Stimulated activated CD4-positive, alpha-beta T cell treated with anti-CD3 and anti-CD28 coated beads, Interleukin-4, amount 100 ng/mL, for 4 hours (primary cell): ENCODE measurements around the gene SHC1.
"Not testable (repeated sequence)": the region's sequence is repeated elsewhere in the genome, so short reads cannot be mapped to it uniquely, and the experiment has no call there.

ENCODE experiments used
- DNase-seq, 2 experiments: peaks; one replicate each; pipeline ENCODE4 v3.0.0-alpha.2; 2020

Gene SHC1

GRCh38 chr1:155007251-155007828, 36.8 kb upstream of the SHC1 start:
- no peak for DNase-seq

DNA sequence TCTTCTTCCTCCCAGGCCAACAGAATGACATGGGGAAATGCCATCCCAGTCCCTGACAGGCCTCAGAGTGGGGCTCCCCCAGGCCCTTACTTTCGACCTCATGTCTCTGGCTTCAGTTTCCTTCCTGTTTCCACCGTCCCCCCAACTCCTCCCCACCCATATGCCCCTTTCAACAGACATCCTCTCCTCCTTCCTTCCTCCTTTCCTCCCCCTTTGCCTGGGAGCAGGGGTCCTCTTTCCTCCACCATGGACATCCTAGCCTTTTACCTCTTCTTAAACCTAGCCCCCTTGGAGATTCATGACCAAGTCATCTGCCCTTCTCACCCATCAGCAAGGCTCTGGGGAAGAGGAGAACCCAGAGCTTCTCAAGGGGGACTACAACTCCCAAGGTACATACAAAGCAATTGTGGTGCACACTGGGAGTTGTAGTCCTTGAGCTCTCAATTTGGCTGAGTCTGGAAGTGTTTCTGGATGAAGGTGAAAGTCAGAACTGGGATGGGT, 36.1 kb upstream of the SHC1 start:
- no peak for DNase-seq

DNA sequence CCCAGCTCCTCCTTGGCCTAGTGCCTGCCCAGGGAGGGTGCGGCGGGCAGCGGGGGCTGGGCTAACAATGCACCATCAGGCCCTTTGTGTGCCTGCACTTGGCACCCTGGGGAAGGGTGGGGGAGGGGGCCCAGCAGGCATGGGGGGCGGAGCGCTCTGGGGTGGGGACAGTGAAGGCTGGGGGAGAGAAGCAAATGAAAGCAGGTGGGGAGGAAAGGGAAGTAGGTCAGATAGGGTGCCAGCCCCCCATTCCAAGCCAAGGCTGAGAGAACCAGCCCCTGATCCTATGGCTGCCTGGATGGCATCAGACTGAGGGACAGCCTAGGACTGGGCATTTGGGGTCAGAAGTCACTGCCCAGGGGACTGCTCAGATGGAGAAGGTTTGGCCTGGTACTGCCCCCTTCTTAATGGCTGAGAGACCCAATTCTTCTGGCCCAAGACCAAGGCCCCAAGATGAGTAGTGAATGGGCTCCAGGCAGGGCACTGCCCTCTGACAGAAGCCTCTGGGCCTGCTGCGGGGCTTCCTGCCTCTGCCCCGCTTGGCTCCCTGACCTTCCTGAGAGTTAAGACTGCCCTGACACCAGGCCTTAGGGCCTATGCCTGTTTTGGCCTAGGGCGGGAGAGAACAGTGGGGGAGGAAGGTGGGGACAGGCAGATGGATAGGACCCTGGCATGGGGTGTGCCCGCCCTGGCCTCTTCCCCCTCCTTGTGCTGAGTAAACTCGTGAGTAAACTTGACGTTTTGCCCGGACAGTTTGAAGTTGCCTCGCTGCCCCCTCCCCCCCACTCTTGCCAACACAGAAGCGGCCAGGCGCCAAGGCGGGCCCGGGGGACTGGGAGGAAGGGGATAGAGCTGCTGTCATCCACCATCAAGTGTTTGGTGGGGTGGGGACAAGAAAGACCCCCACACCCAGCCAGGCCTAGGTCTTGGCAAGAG, 34.8 kb upstream of the SHC1 start:
- no peak for DNase-seq

DNA sequence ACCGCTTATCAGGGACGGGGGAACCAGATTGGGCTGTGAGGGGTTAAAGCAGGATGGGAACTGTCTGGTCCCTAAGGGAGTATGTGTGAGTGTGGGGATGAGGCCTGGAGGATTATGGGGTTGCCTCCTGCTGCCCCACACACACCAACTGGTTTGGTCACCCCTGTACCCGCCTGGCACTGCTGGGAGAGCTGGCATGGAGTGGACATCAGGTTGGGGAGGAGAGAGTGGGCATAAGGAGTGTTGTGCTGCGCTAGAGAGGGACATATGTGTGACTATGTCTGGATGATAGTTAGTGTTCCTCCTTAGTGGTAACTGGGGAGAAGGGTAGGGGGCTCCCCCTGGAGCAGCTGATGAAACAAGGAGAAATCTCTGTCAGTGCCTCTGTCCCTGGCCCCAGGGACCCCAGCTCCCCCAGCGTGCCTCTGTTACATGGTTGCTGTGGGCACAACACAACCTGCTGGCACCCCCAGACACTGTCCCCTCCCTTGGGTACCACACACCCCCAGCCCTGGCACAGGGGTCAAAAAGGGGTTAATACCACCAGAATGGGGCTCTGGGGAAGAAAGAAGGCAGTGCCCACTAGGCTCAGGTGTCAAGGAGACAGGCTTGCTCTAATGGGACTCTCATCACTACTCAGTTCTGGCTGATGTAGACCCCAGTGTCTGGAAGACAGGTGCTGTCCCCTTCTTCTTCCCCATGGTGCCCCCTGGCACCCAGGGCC, 34.0 kb upstream of the SHC1 start:
- DNase-seq: no peak

- DNase-seq: no peak
These were observed 33.3 kb upstream of the SHC1 start for GRCh38 chr1:155003766-155004351.

DNA sequence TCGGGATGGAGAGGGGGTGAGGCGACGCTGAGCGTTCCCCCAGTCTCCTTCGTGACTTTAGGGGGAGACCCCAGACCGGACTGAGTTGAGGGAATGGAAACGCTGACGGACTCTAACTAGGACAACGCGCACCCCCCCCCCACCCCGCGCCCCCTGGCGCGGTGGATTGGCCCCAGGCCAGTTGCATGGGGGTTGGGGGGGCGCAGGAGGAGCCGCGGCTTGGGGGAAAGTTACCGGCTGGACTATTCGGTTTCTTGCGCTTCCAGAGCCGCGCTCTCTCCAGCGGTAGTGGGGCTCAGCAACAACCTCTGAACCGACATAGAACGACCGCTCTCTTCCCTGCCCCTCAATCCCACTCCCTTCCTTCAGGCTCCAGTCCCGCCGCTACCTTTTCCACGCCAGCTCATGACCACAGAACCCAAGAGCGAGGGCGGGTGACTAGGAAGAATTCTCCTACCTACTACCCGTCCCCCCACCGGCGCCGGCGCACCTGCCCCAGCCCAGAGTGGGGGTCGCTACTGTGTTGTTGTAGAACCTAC, 32.7 kb upstream of the SHC1 start:
- no peak for DNase-seq

GRCh38 chr1:155002464-155003226, 32.1 kb upstream of the SHC1 start, which contains the start of gene ZBTB7B:
Gene ZBTB7B (plus strand): TSS chr1:155002802. CDS start chr1:155014661, 11,859 bp downstream.
- DNase-seq: no peak

- peak; percentile 97 to 98 for DNase-seq
These were observed 31.3 kb upstream of the SHC1 start for GRCh38 chr1:155001675-155002463.

DNA sequence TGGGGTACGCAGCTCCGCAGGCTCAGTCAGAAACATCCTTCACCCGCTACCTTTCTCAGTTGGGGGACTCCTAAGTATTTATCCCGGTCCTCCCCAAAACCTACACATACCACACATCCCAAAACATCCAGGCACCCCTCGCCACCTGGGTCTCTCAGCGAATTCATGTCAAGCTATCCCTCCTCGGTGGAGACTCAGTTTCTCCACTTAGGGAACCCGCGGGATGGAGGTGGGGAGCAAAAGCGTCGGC, 30.8 kb upstream of the SHC1 start:
- no peak for DNase-seq

- peak; percentile 71 to 79 for DNase-seq
These were observed 30.3 kb upstream of the SHC1 start for GRCh38 chr1:155000726-155001424.

- DNase-seq: no peak
These were observed 29.8 kb upstream of the SHC1 start for GRCh38 chr1:155000411-155000725.

DNA sequence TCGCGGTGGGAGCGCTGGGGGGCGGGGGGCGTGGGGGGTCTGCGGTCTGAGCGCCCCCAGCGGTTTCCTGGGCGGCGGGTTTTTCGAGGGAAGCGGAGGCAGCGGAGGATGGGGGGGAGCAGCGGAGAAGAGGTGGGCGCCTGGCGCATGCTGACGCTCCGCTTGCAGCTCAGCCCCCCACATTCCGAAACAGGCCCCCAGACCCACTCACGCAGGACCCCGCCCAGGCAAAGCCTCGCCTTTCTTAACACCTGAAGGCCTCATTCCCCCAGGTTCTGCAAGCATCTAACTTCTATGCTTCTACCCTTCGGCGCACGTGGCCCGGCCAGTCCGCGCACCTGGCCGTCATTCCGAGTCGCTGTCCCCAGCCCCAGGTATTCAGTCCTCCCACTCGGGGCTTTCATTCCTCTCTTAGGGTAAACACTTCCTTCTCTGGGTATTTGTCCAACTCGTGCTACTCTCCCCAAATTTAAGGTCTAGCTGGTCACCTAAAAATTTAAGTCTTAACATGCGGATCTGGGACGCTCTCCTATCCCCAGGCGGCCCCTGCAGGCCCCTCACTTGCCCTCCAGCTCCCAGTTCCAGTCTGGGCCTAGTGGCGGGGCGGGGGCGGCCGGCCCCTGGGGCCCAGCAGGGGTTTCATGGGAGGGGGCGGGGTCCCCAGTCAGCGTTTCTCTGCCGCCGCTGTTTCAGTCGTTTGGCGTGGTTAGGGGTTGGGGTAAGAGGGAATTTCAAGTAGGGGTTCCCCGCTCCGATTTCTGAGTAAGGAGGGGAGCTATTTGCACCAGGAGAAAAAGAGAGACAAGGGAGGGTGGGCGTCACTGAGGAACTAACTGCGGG, 29.2 kb upstream of the SHC1 start:
- peak; percentile 53 to 66 for DNase-seq

DNA sequence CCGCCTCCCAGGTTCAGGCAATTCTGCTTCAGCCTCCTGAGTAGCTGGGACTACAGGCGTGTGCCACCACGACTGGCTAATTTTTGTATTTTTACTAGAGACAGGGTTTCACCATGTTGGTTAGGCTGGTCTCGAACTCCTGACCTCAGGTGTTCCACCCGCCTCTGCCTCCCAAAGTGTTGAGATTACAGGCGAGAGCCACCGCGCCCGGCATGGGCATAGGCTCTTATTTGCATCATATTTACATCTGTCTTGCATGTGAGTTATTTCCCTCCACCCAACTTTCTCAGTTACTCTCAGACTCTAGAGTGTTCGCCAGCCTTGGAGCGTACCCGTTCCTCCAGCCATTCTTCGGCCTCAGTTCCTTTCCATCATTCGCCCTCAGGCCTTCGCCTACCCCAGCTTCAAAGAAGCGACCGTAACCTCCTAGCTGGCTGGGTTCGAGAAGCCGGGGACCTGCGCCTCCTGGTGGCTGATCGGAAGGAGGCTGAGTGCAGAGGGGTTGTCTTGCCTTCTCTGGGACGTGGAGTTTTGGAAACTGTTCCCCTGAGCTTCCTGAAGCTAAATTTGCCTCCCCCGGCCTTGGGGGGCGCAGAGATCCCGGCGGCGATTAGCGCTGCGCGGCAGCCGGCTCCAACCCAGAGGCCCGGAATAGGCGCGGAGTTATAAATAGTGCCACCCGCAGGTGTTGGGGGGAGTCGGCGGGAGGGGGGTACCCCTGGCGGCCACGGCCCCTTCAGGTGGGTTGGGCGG, 28.4 kb upstream of the SHC1 start:
- DNase-seq: peak; percentile 68 to 71

DNA sequence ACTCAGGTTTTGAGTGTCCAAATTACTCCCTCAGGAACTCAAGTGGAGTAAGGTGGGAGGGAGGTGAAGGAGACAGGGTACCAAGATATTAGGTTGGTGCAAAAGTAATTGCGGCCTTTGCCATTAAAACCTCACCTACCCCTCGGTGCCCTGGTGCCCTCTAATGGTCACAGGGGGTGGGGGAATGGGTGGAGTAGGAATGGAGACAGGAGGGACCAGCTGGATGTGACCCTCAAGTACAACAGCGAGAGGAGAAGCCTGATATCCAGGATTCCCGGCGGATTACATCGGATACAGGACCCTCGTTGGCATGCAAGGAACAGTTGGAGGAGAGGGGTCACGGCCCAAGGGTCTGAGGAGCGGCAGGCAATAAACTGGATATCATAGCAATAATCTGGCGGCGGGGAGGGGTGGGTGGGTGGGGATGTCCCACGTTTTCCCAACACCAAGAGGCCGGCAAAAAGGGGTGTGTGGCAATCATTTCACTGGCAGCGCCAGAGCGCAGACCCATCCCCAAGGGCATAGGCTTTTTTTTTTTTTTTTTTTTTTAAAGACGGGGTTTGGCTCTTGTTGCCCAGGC, 27.7 kb upstream of the SHC1 start:
- no peak for DNase-seq

DNA sequence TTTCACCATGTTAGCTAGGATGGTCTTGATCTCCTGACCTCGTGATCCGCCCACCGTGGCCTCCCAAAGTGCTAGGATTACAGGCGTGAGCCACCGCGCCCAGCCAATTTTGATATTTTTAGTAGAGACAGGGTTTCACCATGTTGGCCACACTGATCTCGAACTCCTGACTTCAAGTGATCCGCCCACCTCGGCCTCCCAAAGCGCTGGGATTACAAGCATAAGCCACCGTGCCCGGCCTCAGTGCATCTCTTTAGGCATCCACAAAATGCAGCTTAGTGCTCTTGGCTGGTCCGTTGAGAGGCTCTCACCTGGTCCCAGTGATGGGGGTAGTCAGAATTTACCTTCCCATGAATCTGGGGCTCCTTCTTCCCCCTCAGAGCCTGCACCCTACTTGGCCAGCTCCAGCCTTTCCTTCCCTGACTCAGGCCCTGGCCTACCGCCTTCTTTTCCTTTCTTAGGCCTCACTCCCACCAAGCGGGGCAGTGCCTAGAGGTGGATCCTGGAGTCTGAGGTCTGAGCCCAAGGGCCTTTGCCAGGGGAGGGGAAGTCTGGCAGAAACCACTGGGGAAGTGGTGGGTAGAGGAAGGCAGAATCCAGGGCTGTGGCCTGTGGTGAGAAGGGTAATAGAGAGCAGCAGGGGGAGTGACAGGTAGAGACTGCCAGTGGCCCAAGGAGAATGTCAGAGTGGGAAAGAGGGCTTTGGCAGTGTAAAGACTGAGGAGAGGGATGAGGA, 26.6 kb upstream of the SHC1 start:
- DNase-seq: no peak

- DNase-seq: not testable (repeated sequence)
These were observed 24.9 kb upstream of the SHC1 start for GRCh38 chr1:154995301-154995983.

DNA sequence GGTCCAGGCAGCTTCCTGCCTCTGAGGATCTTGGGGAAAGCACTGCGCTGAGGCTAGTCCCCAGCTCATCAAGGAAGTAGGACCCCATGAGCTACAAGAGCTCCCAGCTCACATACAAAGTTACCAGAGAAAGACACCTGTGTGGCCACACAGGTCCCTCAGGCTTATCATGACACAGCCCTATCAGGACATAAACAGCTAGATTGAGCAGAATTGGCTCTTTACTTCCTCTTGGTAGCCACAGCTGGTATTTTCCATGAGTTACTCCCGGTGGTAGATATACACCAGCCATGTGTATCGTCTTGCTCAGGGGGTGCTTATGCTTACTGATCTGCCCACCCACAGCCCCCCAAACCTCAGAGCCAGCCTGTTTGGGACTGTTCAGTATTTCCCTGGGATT, 24.0 kb upstream of the SHC1 start:
- DNase-seq: no peak

- DNase-seq: no peak
These were observed 23.7 kb upstream of the SHC1 start for GRCh38 chr1:154994269-154994587.
